Body of pancreas (tissue), 4 donors: ENCODE data around the gene UBE2D4. TPM values are rescaled to one million over a fixed set of nuclear protein-coding genes. Genes with fewer than 3 reads are reported as not detected.

Experiments
- ATAC-seq: fragments of 150-250 bp; one replicate; pipeline ENCODE4 v1.9.1; 2016
- DNase-seq, 4 donors: peaks; one replicate each; pipeline ENCODE4 v3.0.0-alpha.2; 2019
- H3K27ac ChIP-seq, 4 donors: fragments of 200-600 bp; sonication (generic); 1 replicate in 3 of 4; 2 replicates in 1 of 4; pipeline versions ENCODE4 v1.5.1 to v1.6.1; 2016 to 2019; ENCODE audit warnings: mild to moderate bottlenecking in 1 of 4, mixed read lengths in 1 of 4, moderate library complexity in 1 of 4
- H3K27me3 ChIP-seq, 2 donors: fragments of 200-600 bp; sonication (generic); one replicate each; pipeline ENCODE4 v1.6.0; 2016; ENCODE audit warnings: mild to moderate bottlenecking in 1 of 2
- H3K36me3 ChIP-seq, 2 donors: fragments of 200-600 bp; sonication (generic); replicated peaks in 1 of 2; 2 replicates each; pipeline ENCODE4 v1.5.1; 2016; ENCODE audit warnings: low read depth in 2 of 2; ENCODE audit not compliant: insufficient read depth in 1 of 2
- H3K4me1 ChIP-seq: fragments of 200-600 bp; sonication (generic); one replicate; pipeline ENCODE4 v1.6.0; 2016
- H3K4me3 ChIP-seq, 2 donors: fragments of 200-600 bp; sonication (generic); 1 replicate in 1 of 2; 2 replicates in 1 of 2; pipeline ENCODE4 v1.5.1; 2016 to 2019
- H3K9me3 ChIP-seq, 3 donors: fragments of 200-600 bp; sonication (generic); 1 replicate in 2 of 3; 2 replicates in 1 of 3; pipeline ENCODE4 v1.5.1; 2016
- POLR2A ChIP-seq, 3 donors: fragments of 450-650 bp; IDR thresholded peaks; one replicate each; pipeline ENCODE4 v1.6.1; 2016; ENCODE audit warnings: antibody characterized with exemption in 3 of 3, mild to moderate bottlenecking in 2 of 3
- WGBS, 2 donors: methylation state at CpG; one replicate each; pipeline ENCODE4 v1.1.5; 2017; 5-methylcytosine and 5-hydroxymethylcytosine counted together
- intact Hi-C: fragments of 100-400 bp; cut with DNase I; formaldehyde crosslinking; loops from one replicate; pipeline ENCODE4 v1.15.1; 2023
- total RNA-seq, 2 donors: library from RNA; depleted of rRNA; stranded (reverse); fragments of >200 nt; gene quantifications; one replicate each; pipeline ENCODE4 v1.1.0, GENCODE V29; 2016
- TF ChIP-seq, protein P1 (sequence below), 7 experiments: fragments of 450-650 bp in 4 of 7; fragments of 200-600 bp in 3 of 7; sonication (generic) in 3 of 7; IDR thresholded peaks; one replicate each; pipeline ENCODE4 v1.5.1; 2016 to 2019; ENCODE audit warnings: antibody characterized with exemption in 7 of 7

UBE2D4 gene
- total RNA-seq, 2 donors from 2014 or later: 16.5 to 18.4 TPM

DNA sequence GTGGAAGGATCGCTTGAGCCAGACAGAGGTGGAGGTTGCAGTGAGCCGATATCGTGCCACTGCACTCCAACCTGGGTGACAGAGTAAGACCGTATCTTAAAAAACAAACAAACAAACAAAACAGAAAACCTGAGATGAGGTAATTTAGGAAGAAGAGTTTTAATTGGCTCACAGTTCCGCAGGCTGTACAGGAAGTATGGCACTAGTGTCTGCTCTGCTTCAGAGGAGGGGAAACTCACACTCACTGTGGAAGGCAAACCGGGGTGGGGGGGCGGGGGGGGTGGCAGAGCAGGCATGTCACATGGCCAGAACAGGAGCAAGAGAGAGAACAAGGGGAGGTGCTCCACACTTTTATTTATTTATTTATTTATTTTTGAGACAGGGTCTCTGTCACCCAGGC is 5.1 kb downstream of the UBE2D4 start:
- Histone ChIP-seq H3K27ac (no peak overlapping the region), H3K4me1 (peaks cover 12% of the 10 kb centered on the region), H3K27me3 (no peaks in the 10 kb centered on the region), H3K9me3 (no peaks in the 10 kb centered on the region), H3K36me3 (no peaks in the 10 kb centered on the region), H3K4me3 (no peak overlapping the region)
- TF ChIP-seq, protein P1, sequence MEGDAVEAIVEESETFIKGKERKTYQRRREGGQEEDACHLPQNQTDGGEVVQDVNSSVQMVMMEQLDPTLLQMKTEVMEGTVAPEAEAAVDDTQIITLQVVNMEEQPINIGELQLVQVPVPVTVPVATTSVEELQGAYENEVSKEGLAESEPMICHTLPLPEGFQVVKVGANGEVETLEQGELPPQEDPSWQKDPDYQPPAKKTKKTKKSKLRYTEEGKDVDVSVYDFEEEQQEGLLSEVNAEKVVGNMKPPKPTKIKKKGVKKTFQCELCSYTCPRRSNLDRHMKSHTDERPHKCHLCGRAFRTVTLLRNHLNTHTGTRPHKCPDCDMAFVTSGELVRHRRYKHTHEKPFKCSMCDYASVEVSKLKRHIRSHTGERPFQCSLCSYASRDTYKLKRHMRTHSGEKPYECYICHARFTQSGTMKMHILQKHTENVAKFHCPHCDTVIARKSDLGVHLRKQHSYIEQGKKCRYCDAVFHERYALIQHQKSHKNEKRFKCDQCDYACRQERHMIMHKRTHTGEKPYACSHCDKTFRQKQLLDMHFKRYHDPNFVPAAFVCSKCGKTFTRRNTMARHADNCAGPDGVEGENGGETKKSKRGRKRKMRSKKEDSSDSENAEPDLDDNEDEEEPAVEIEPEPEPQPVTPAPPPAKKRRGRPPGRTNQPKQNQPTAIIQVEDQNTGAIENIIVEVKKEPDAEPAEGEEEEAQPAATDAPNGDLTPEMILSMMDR (IDR thresholded peaks at IDR 0.05): no peak
- no peak for TF ChIP-seq POLR2A (IDR thresholded peaks at IDR 0.05)
- WGBS, 2 donors: 75 to 82% methylated on average over 7 of the region's 7 CpGs
- no peak for ATAC-seq
- no peak for DNase-seq
- intact Hi-C loops: no loop called here

GRCh38 chr7:43933902-43934560 is 7.8 kb downstream of the UBE2D4 start:
- Histone ChIP-seq H3K27me3 (no peaks in the 10 kb centered on the region), H3K27ac (no peak overlapping the region), H3K9me3 (no peaks in the 10 kb centered on the region), H3K36me3 (no peaks in the 10 kb centered on the region), H3K4me3 (no peak overlapping the region), H3K4me1 (peaks cover 24% of the 10 kb centered on the region)
- ATAC-seq (no peak), DNase-seq (no peak)
- WGBS, 2 donors: 77 to 78% methylated on average over 3 of the region's 3 CpGs
- TF ChIP-seq, protein P1 (IDR thresholded peaks at IDR 0.05): no peak
- TF ChIP-seq POLR2A (IDR thresholded peaks at IDR 0.05): no peak
- intact Hi-C loops: no loop called here

DNA sequence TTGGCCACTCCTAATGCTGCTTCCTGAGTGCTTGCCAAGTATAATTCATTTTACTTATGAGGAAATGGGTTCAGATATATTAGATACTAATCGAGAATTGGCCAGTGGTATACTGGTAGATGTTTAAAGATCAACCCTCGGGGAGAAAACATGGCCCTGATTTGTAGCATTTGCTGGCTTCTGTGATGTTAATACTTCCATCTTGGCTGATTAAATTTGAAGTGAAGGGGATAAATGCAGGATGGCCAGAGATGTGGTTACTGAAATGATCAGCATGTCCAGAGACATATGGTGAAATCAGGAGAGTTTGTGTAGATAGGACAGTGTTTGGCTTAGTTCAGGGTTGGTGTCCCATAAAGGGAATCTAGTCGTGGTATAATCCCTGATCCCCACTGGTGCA is 11.2 kb downstream of the UBE2D4 start:
- intact Hi-C loops: no loop called here
- Histone ChIP-seq H3K36me3 (no peaks in the 10 kb centered on the region), H3K4me1 (peaks cover 29% of the 10 kb centered on the region), H3K27me3 (no peaks in the 10 kb centered on the region), H3K27ac (peak overlapping the region in 3 of 4 donors; percentile 15 to 67 (median 52)), H3K4me3 (no peak overlapping the region), H3K9me3 (no peaks in the 10 kb centered on the region)
- TF ChIP-seq, protein P1 (IDR thresholded peaks at IDR 0.05): no peak
- no peak for TF ChIP-seq POLR2A (IDR thresholded peaks at IDR 0.05)
- WGBS, 2 donors: 38 to 47% methylated on average over 3 of the region's 3 CpGs
- ATAC-seq (no peak), DNase-seq (no peak)

- TF ChIP-seq, protein P1 (IDR thresholded peaks at IDR 0.05): peak in 4 of 7 experiments; percentile 55 to 66 (median 62)
- peak in 1 of 3 donors; percentile 21 for TF ChIP-seq POLR2A (IDR thresholded peaks at IDR 0.05)
- peak; percentile 82 to 93 (median 92) for DNase-seq
- ATAC-seq: peak; percentile 94
- H3K27me3 ChIP-seq: no peaks in the 10 kb centered on the region
- peaks cover 42% of the 10 kb centered on the region for H3K4me1 ChIP-seq
- 30 to 50% methylated on average over 4 of the region's 4 CpGs for WGBS, 2 donors
- no peaks in the 10 kb centered on the region for H3K36me3 ChIP-seq
- no peaks in the 10 kb centered on the region for H3K9me3 ChIP-seq
- H3K27ac ChIP-seq: peak overlapping the region; percentile 52 to 67 (median 59)
- no peak overlapping the region for H3K4me3 ChIP-seq
- intact Hi-C loops: no loop called here
Observed at GRCh38 chr7:43938892-43939482, 12.8 kb downstream of the UBE2D4 start.
